ENCODE measurements around the gene AJAP1.

The AJAP1 gene

GRCh38 chr1:4689271-4689935 lies 35.0 kb downstream of the AJAP1 start:
- no peak for DNase-seq (ENCODE audit: low read depth)
- H3K4me3 ChIP-seq (replicated peaks; ENCODE audit: low read depth, low read length): no peak overlapping the region
- TF ChIP-seq, protein P1, sequence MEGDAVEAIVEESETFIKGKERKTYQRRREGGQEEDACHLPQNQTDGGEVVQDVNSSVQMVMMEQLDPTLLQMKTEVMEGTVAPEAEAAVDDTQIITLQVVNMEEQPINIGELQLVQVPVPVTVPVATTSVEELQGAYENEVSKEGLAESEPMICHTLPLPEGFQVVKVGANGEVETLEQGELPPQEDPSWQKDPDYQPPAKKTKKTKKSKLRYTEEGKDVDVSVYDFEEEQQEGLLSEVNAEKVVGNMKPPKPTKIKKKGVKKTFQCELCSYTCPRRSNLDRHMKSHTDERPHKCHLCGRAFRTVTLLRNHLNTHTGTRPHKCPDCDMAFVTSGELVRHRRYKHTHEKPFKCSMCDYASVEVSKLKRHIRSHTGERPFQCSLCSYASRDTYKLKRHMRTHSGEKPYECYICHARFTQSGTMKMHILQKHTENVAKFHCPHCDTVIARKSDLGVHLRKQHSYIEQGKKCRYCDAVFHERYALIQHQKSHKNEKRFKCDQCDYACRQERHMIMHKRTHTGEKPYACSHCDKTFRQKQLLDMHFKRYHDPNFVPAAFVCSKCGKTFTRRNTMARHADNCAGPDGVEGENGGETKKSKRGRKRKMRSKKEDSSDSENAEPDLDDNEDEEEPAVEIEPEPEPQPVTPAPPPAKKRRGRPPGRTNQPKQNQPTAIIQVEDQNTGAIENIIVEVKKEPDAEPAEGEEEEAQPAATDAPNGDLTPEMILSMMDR (IDR thresholded peaks at IDR 0.05; ENCODE audit: low read length, missing control alignments): no peak

DNA sequence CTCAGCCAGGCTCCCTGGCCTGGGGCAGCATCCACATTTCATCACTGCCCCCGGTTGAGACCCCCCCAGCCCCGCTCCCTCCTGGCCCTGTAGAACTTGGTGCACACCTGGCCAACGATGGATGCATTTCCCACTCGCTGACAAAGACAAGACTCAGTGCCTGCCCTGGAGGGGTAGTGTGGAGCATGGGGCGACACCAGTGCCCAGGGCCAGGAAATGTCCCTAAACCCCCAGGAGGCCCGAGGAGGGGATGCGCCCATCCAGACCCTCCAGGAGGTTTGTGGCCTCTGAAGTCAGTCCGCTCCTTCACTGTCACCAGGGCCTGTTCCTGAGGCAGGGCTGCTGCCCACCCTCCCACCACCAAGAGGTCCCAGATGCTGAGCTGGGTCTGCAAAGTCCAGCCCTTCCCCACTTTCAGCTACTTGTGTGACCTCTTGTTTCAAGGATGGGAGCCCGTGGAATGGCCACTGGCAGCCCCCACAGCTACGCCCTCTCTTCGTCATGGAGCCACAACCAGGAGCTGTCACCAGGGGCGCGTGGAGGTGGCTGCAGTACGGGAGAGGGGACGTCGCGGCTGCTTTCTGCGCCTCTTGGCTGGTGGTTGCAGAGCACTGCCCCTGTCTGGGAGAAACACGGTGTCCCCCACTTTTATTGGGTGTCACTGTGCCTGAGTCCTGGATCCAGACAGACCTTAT lies 35.7 kb downstream of the AJAP1 start:
- TF ChIP-seq, protein P1 (IDR thresholded peaks at IDR 0.05; ENCODE audit: low read length, missing control alignments): no peak

DNA sequence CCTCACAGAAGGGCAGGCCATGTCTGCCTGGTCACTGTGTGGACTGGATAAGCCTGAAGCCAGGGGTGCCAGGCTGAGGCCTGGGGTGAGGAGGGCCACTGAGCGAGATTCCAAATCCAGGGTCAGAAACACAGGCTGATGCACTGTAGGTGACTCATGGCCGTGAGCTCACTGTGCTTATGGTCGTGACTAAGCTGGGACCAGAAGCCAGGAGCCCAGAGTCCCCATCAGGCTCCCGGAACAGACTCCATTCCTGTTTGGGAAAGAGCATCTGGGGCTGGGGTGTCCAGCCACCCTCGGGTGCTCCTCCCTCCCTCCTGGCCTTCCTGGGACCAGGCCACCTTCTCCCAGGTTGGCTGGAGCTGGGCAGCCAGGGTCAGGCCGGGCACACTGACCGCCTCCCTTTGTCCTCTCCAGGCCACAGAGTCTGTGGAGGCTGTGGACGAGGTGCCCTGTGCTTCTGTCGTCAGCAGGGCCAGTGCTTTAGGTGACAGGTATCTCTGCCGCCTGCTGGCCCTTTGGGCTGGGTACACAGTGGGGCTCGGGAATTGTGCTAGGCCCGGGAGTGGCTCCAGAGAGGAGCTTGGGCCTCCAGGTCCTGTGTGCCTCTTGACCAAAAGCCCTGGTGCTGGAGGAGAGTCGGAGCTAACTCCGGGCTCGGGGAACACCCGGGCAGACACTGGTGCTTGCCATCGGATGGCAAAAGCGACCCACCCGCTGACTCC lies 36.7 kb downstream of the AJAP1 start:
- TF ChIP-seq, protein P1 (IDR thresholded peaks at IDR 0.05; ENCODE audit: low read length, missing control alignments): no peak
- H3K4me3 ChIP-seq (replicated peaks; ENCODE audit: low read depth, low read length): no peak overlapping the region
- DNase-seq (ENCODE audit: low read depth): no peak

More for the DNA sequence above, 35.7 kb downstream of the AJAP1 start:
- no peak for DNase-seq (ENCODE audit: low read depth)
- H3K4me3 ChIP-seq (replicated peaks; ENCODE audit: low read depth, low read length): no peak overlapping the region

DNA sequence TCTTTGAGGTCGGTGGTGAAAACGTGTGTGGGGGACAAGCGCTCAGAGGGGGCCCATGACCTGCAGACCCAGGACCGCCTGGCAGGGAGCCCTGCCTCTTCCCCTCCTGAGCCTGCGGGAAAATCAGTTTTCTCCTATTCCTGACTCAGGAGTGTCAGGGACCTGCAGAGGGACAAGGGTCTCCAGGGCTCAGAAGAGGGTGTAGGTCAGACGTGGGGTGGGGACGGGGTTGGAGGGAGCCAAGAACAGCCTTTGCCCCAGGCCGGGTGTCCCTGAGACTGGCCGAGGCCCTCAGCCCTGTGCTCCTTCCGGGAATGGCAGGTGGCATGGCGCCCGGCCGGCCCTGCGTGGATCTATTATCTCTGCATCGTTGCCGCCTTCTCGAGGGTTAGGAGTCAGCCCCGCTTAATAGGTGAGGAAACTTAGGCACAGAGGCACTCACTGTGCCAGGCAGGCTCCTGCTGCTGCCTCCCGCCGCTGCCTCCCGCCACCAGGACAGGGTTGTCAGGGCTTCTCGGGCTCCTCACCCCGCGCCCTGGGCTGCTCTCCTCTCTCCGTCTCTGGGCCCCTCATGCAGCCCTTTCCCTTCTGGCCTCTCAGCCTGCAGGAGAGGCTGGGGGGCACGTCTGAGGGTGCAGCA lies 37.5 kb downstream of the AJAP1 start:
- DNase-seq (ENCODE audit: low read depth): no peak
- no peak overlapping the region for H3K4me3 ChIP-seq (replicated peaks; ENCODE audit: low read depth, low read length)
- TF ChIP-seq, protein P1 (IDR thresholded peaks at IDR 0.05; ENCODE audit: low read length, missing control alignments): no peak

- DNase-seq (ENCODE audit: low read depth): no peak
- H3K4me3 ChIP-seq (replicated peaks; ENCODE audit: low read depth, low read length): no peak overlapping the region
- TF ChIP-seq, protein P1 (IDR thresholded peaks at IDR 0.05; ENCODE audit: low read length, missing control alignments): no peak
These were observed 38.0 kb downstream of the AJAP1 start for GRCh38 chr1:4692437-4692836.

DNA sequence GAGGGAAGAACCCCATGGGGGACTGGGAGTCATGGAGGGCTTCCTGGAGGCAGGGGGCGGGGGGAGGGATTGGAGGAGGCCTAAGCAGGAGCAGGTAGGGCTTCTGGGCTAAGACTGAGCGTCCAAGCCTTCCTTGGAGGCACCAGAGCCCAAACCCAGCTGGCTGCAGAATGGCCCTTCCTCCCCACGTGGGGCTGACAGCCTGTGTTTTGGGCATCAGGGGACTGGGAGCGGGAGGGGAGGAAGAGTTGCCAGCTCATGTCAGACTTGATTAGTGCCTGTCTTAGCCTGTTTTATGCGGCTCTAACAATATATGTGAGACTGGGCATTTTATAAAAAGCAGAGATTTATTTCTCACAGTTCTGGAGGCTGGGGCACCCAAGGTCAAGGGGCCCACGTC lies 38.9 kb downstream of the AJAP1 start:
- no peak for DNase-seq (ENCODE audit: low read depth)
- TF ChIP-seq, protein P1 (IDR thresholded peaks at IDR 0.05; ENCODE audit: low read length, missing control alignments): no peak
- no peak overlapping the region for H3K4me3 ChIP-seq (replicated peaks; ENCODE audit: low read depth, low read length)

Data from fibroblast of pulmonary artery (primary cell).